Measurements from ENCODE around the gene RBBP7.

- no peak for TF ChIP-seq CTCF (conservative IDR thresholded peaks at IDR 0.05; ENCODE audit: low read depth, low read length)
- TF ChIP-seq EZH2phosphoT487 (IDR thresholded peaks at IDR 0.05; ENCODE audit: borderline replicate concordance, low read length) = no peak
- TF ChIP-seq EZH2 (IDR thresholded peaks at IDR 0.05; ENCODE audit: low read length, unreplicated experiment) = no peak
Measured at GRCh38 chrX:16918979-16919378, 48.8 kb upstream of the RBBP7 start.
